Activated CD8-positive, alpha-beta memory T cell treated with anti-CD3 and anti-CD28 coated beads for 4 hours (primary cell): ENCODE data around the gene ATP10A.
"Not testable (repeated sequence)": the region's sequence is repeated elsewhere in the genome, so short reads cannot be mapped to it uniquely, and the experiment has no call there.

ENCODE experiments used
- DNase-seq, 2 donors: peaks; one replicate each; pipeline ENCODE4 v3.0.0-alpha.2; 2020; ENCODE audit warnings: low read depth in 2 of 2

Gene ATP10A

DNA sequence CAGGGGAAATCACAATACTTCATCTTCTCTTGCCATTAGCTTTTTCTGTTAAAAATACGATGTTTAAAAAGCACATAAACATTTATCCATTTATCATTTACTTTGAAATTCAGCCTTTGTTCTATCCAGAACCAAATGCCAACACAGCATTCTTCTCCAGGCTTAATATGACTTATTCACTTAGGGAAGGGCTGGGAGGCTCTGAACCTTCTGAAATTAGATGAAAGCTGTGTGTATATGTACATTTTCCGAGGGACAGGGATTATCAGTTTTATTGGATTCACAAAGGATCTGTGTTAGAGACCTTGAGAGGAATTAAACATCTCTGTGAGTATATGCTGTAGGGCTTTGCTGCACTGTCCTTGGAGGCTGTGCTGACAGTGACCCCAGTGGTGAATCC is 213.7 kb downstream of the ATP10A start:
- DNase-seq = no peak

DNA sequence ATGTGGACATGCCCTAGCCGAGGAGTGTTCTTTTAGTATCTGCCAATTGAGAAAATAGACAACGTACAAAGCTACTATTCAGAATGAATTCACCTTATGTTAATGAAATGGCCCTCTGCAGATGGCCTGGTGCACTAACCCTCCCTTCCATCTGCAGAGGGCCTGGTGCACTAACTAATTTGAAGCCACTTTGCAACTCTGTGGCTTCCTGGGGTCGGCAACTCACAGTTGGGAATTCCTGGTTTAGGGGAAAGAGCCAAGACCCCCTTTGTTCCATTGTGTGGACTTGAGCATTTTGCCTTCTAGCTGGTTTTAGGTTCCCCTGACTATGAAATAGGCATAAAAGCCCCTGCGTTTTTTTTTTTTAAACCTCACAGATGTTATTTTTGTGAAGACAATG is 220.0 kb downstream of the ATP10A start:
- no peak for DNase-seq

DNA sequence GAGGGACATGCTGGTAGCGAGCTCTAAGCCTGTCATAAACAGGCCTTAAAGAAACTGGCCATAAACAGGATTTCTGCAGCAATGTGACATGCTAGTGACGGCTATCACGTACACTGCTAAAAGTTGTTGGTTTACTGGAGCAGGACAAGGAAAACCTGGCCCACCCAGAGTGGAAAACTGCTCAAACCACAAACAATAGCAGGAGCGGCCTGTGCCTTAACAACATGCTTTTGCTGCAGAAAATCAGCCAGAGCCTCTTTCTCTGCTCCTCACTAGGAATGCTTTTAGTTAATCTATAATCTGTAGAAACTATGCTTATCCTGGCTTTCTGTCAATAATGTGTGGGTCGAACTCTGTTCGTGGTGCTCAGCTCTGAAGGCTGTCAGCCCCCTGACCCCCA is 221.4 kb downstream of the ATP10A start:
- no peak for DNase-seq

DNA sequence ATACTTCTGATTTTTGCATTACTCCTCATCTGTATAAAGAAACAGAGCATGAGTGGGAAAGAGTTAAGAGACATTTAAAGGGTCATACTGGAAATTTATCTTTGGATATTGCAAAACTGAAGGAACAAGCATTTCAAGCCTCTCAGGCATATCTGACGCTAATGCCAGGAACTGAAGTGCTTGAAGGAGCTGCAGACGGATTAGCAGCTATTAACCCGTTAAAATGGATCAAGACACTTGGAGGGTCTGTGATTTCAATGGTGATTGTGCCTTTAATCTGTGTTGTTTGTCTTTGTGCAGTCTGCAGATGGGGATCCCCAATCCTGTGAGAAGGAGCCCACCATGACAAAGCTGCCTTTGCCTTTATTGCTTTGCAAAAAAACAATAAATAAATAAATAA is 221.8 kb downstream of the ATP10A start:
- no peak for DNase-seq

DNA sequence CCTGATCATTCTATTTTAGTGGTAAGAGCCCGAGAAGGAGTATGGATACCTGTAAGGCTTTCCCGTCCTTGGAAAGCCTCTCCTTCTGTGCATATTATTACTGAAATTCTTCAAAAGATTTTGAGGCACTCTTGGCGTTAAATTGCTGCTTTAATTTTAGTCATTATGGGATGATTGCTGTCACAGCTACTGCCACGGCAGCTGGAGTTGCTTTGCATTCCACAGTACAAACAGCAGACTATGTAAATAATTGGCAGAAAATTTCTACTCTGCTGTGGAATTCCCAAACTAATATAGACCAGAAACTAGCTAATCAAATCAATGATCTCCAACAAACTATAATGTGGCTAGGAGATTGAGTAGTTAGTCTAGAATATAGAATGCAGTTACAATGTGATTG is 222.2 kb downstream of the ATP10A start:
- not testable (repeated sequence) for DNase-seq

DNA sequence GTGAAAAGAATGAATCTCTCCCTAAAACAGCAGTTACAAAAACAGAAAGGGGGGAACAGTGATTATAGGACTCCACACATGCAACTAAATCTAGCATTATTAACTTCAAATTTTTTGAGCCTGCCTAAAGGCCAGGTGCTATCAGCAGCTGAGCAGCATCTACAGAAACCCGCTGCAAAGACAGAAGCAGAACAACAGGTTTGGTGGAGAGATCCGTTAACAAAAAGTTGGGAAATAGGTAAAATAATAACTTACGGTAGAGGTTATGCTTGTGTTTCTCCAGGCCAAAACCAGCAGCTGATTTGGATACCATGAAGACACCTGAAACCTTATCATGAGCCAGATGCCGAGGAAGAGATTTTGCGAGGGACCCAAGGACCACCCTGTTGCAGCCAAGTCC is 222.7 kb downstream of the ATP10A start:
- DNase-seq = no peak

DNA sequence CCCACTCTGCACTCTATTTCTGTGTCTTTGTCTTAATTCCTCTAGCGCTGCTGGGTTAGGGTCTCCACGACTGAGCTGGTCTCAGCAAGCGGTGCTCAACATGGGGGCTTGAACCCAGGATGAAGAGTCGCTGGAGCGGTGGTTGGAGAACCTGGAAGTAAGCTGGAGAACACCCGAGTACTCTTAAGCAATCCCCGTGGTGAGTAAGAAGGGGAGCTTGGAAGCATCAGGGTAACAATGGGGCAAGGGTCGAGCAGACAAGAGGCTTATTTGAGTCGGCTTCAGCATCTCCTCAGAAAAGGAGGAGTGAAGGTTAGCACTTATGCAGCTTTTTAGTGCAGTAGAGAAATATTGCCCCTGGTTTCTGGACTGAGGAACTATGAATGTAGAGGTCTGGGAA is 226.6 kb downstream of the ATP10A start:
- DNase-seq = not testable (repeated sequence)

DNA sequence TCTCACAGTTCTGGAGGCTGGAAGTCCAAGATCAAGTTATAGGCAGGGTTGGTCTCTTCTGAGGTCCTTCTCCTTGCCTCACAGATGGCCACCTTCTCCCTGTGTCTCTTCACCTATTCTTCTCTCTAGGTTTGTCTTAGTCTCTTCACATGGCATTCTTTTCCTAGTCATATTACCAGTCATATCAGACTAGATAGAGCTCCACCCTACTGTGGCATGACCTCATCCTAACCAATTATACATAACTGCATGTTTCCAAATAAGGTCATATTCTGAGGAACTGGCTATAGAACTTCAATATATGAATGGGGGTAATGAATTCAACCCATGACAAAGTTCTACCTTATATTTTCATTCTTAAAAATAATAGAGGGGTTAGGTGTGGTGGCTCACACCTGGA is 227.9 kb downstream of the ATP10A start:
- DNase-seq = no peak

DNA sequence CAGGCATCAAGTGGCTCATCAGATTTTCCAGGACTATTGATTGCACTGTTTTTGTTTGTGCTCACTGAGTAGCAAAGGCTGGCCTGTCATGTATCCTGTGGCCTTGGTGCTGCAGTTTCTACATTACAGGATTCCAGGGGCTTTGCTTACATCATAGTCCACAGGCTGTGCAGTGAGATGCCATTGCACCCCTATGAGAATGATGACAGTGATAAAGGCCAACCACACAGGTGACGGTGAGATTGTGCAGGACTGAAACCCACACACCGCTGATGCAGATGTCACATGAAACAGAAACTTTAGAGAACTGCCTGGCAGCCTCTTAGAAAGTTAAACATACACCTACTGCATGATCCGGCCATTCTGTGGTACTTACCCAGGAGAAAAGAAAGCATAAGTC is 229.3 kb downstream of the ATP10A start:
- no peak for DNase-seq

DNA sequence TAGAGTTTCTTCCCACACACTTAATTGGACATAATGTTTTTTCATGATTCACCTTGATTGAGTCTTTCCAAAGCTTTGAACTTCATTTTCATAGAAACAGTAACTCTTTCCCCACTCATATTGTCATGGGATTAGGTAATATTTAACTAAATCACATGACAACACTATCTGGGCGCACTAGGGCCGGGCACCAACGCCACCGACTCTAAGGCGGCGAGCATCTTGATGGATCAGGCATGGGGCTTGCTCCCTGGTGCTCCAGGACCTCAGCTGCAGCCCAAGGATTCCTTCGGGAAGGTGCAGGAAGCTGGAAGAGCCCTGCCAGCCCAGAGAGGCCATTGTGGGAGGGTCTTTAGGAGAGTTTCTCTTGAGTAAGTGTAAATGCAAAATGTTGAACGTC is 231.2 kb downstream of the ATP10A start:
- DNase-seq = no peak
